ENCODE results near the gene MPO. TPM values are rescaled to one million over a fixed set of nuclear protein-coding genes. Genes with fewer than 3 reads are reported as not detected.
A peak's percentile ranks its signal among the peaks of the same experiment; 100 is the strongest.

MPO gene
- polyA plus RNA-seq, 3 donors: 4.2 to 7.5 (median 6.0) TPM

DNA sequence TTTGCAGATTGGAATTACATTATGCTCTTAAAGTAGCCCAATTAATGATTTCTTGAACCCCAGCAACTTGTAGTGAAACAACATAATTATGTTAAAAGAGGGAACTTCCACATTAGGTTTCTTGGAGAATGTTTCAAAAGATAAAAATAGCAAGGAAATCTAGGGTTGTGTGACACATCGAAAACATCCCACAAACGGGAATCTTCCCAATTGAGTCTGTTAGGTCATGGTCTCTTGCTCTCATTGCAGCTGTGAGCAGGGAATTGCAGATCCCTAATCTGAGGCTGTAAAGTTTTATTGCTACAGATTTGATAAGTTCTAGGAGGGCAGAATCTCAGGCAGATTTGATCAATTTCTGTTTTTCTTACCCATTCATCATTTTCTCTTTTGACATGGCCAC, 49.1 kb downstream of the MPO start:
- no peaks in the 10 kb centered on the region for H3K79me2 ChIP-seq (ENCODE audit: insufficient read depth, low read length)
- no peak overlapping the region for H2AFZ ChIP-seq (ENCODE audit: insufficient read depth, low read depth, low read length, poor library complexity, severe bottlenecking)
- H3K4me1 ChIP-seq (ENCODE audit: control insufficient read depth in 1 of 2, insufficient read depth in 2 of 2, low read length in 2 of 2): peaks cover 27 to 35% of the 10 kb centered on the region in 2 donors
- H4K20me1 ChIP-seq (ENCODE audit: insufficient read depth, low read length): no peaks in the 10 kb centered on the region
- WGBS (ENCODE audit: insufficient coverage): no CpG with 5 or more reads among the region's 2 CpGs
- no peak overlapping the region for H3K4me3 ChIP-seq (replicated peaks in 1 of 3; ENCODE audit: low read depth in 2 of 3, low read length in 3 of 3)
- no peaks in the 10 kb centered on the region for H3K9me3 ChIP-seq (replicated peaks in 1 of 2; ENCODE audit: control insufficient read depth in 1 of 2, insufficient read depth in 1 of 2, low read length in 2 of 2)
- TF ChIP-seq CTCF (IDR thresholded peaks at IDR 0.05): no peak
- Mint-ChIP-seq H3K4me1 (peaks cover 32% of the 10 kb centered on the region), H3K27me3 (ENCODE audit: low read depth in 3 of 3) (peaks cover 24 to 36% (median 25%) of the 10 kb centered on the region in 3 donors), H3K4me3 (peak overlapping the region in 1 of 2 donors; percentile 90), H3K9me3 (peaks cover 0 to 1% (median 0%) of the 10 kb centered on the region in 7 donors), H3K36me3 (no peaks in the 10 kb centered on the region), H3K27ac (peak overlapping the region in 5 of 7 donors; percentile 91 to 97 (median 93))
- no peak overlapping the region for H3K9ac ChIP-seq (ENCODE audit: insufficient read depth, low read length, poor library complexity, severe bottlenecking)
- no peak overlapping the region for H3K4me2 ChIP-seq (replicated peaks; ENCODE audit: extremely low read depth, low read length, poor library complexity, severe bottlenecking)
- H3K27me3 ChIP-seq (ENCODE audit: control insufficient read depth in 2 of 2, insufficient read depth in 2 of 2, low read length in 2 of 2): peaks cover 6 to 11% of the 10 kb centered on the region in 2 donors
- intact Hi-C loops (cut with micrococcal nuclease): loop anchor here in 1 of 2 donors (2.0 kb wide), 1 partner anchor 13 kb away; the partner anchor contains the start of gene MKS1
- H3K36me3 ChIP-seq (replicated peaks in 1 of 2; ENCODE audit: control insufficient read depth in 1 of 2, insufficient read depth in 2 of 2, low read length in 2 of 2): no peaks in the 10 kb centered on the region
- peak in 1 of 3 donors; percentile 57 for DNase-seq
- peak overlapping the region in 1 of 2 donors; percentile 90 for H3K27ac ChIP-seq (ENCODE audit: low read depth in 1 of 2, low read length in 2 of 2)

- H3K27me3 Mint-ChIP-seq (ENCODE audit: low read depth in 3 of 3): peaks cover 10 to 24% (median 19%) of the 10 kb centered on the region in 3 donors
- 100% methylated on average over 2 of the region's 4 CpGs for WGBS (ENCODE audit: insufficient coverage)
- Histone ChIP-seq H3K36me3 (replicated peaks in 1 of 2; ENCODE audit: control insufficient read depth in 1 of 2, insufficient read depth in 2 of 2, low read length in 2 of 2) (no peaks in the 10 kb centered on the region), H3K27ac (ENCODE audit: low read depth in 1 of 2, low read length in 2 of 2) (no peak overlapping the region), H3K9ac (ENCODE audit: insufficient read depth, low read length, poor library complexity, severe bottlenecking) (no peak overlapping the region), H3K4me1 (ENCODE audit: control insufficient read depth in 1 of 2, insufficient read depth in 2 of 2, low read length in 2 of 2) (peaks cover 27 to 35% of the 10 kb centered on the region in 2 donors), H3K4me3 (replicated peaks in 1 of 3; ENCODE audit: low read depth in 2 of 3, low read length in 3 of 3) (no peak overlapping the region), H2AFZ (ENCODE audit: insufficient read depth, low read depth, low read length, poor library complexity, severe bottlenecking) (no peak overlapping the region), H4K20me1 (ENCODE audit: insufficient read depth, low read length) (no peaks in the 10 kb centered on the region), H3K79me2 (ENCODE audit: insufficient read depth, low read length) (no peaks in the 10 kb centered on the region), H3K4me2 (replicated peaks; ENCODE audit: extremely low read depth, low read length, poor library complexity, severe bottlenecking) (no peak overlapping the region), H3K9me3 (replicated peaks in 1 of 2; ENCODE audit: control insufficient read depth in 1 of 2, insufficient read depth in 1 of 2, low read length in 2 of 2) (no peaks in the 10 kb centered on the region), H3K27me3 (ENCODE audit: control insufficient read depth in 2 of 2, insufficient read depth in 2 of 2, low read length in 2 of 2) (no peaks in the 10 kb centered on the region)
- TF ChIP-seq CTCF (IDR thresholded peaks at IDR 0.05): no peak
- DNase-seq: no peak
- H3K9me3 Mint-ChIP-seq: peaks cover 0 to 1% (median 0%) of the 10 kb centered on the region in 7 donors
- intact Hi-C loops (cut with micrococcal nuclease): no loop called here
- no peak overlapping the region for H3K27ac Mint-ChIP-seq
- no peak overlapping the region for H3K4me3 Mint-ChIP-seq
- peaks cover 30% of the 10 kb centered on the region for H3K4me1 Mint-ChIP-seq
- H3K36me3 Mint-ChIP-seq: no peaks in the 10 kb centered on the region
Measured at GRCh38 chr17:58229881-58230280, 50.9 kb downstream of the MPO start.

All from CD14-positive monocyte (primary cell).